Ascending aorta (tissue), 2 donors: ENCODE results near the gene AKAP13. TPM values are rescaled to one million over a fixed set of nuclear protein-coding genes. Genes with fewer than 3 reads are reported as not detected.

ENCODE experiments used
- DNase-seq, 2 donors: peaks; one replicate each; pipeline ENCODE4 v3.0.0-alpha.2; 2019; ENCODE audit warnings: low spot score in 2 of 2
- H3K27ac ChIP-seq, 2 donors: fragments of 200-600 bp; sonication (generic); one replicate each; pipeline ENCODE4 v1.5.1; 2016 to 2017; ENCODE audit warnings: mild to moderate bottlenecking in 1 of 2
- H3K27me3 ChIP-seq: fragments of 200-600 bp; sonication (generic); one replicate; pipeline ENCODE4 v1.5.1; 2017
- H3K36me3 ChIP-seq, 2 donors: fragments of 200-600 bp; sonication (generic); one replicate each; pipeline ENCODE4 v1.5.1; 2016
- H3K4me1 ChIP-seq, 2 donors: fragments of 200-600 bp; sonication (generic); one replicate each; pipeline ENCODE4 v1.5.1; 2016 to 2017; ENCODE audit warnings: mild to moderate bottlenecking in 1 of 2
- H3K4me3 ChIP-seq, 2 donors: fragments of 200-600 bp; sonication (generic); one replicate each; pipeline ENCODE4 v1.5.1; 2016 to 2017; ENCODE audit warnings: mild to moderate bottlenecking in 1 of 2
- H3K9me3 ChIP-seq, 2 donors: fragments of 200-600 bp; sonication (generic); one replicate each; pipeline ENCODE4 v1.5.1; 2016
- CTCF ChIP-seq, 3 experiments: fragments of 200-600 bp in 2 of 3; fragments of 450-650 bp in 1 of 3; sonication (generic) in 2 of 3; IDR thresholded peaks; one replicate each; pipeline ENCODE4 v1.5.1; 2016 to 2019; ENCODE audit warnings: antibody characterized with exemption in 3 of 3, mild to moderate bottlenecking in 1 of 3, moderate library complexity in 1 of 3
- intact Hi-C: fragments of 100-400 bp; cut with DNase I; formaldehyde crosslinking; loops from one replicate; pipeline ENCODE4 v1.15.1; 2023
- total RNA-seq: library from RNA; depleted of rRNA; stranded (reverse); fragments of >200 nt; gene quantifications from one replicate; pipeline ENCODE4 v1.1.0, GENCODE V29; 2016

The AKAP13 gene
- total RNA-seq, 1 donor from 2014 or later, result 74.3 TPM

- Histone ChIP-seq H3K4me3 (no peak overlapping the region), H3K36me3 (no peaks in the 10 kb centered on the region), H3K9me3 (no peaks in the 10 kb centered on the region), H3K27ac (no peak overlapping the region), H3K4me1 (peaks cover 3% of the 10 kb centered on the region in 2 donors), H3K27me3 (no peaks in the 10 kb centered on the region)
- intact Hi-C loops, result no loop called here
- DNase-seq, result no peak
- TF ChIP-seq CTCF (IDR thresholded peaks at IDR 0.05), result no peak
Measured at GRCh38 chr15:85475317-85475701, 94.9 kb downstream of the AKAP13 start.

GRCh38 chr15:85475711-85476110 lies 95.3 kb downstream of the AKAP13 start:
- Histone ChIP-seq H3K4me3 (no peak overlapping the region), H3K36me3 (no peaks in the 10 kb centered on the region), H3K27ac (no peak overlapping the region), H3K9me3 (no peaks in the 10 kb centered on the region), H3K4me1 (peaks cover 3% of the 10 kb centered on the region in 2 donors), H3K27me3 (no peaks in the 10 kb centered on the region)
- TF ChIP-seq CTCF (IDR thresholded peaks at IDR 0.05), result no peak
- DNase-seq, result no peak
- intact Hi-C loops, result no loop called here

GRCh38 chr15:85477061-85477460 lies 96.7 kb downstream of the AKAP13 start:
- no peak for TF ChIP-seq CTCF (IDR thresholded peaks at IDR 0.05)
- Histone ChIP-seq H3K4me3 (no peak overlapping the region), H3K27ac (no peak overlapping the region), H3K4me1 (peaks cover 3 to 4% of the 10 kb centered on the region in 2 donors), H3K9me3 (no peaks in the 10 kb centered on the region), H3K27me3 (no peaks in the 10 kb centered on the region), H3K36me3 (no peaks in the 10 kb centered on the region)
- intact Hi-C loops, result no loop called here
- DNase-seq, result no peak

GRCh38 chr15:85477730-85478129 lies 97.3 kb downstream of the AKAP13 start:
- no peaks in the 10 kb centered on the region for H3K36me3 ChIP-seq
- H3K9me3 ChIP-seq, result no peaks in the 10 kb centered on the region
- no peaks in the 10 kb centered on the region for H3K27me3 ChIP-seq
- DNase-seq, result no peak
- TF ChIP-seq CTCF (IDR thresholded peaks at IDR 0.05), result no peak
- no peak overlapping the region for H3K27ac ChIP-seq
- intact Hi-C loops, result no loop called here
- H3K4me1 ChIP-seq, result peaks cover 3 to 6% of the 10 kb centered on the region in 2 donors
- no peak overlapping the region for H3K4me3 ChIP-seq

- peaks cover 3 to 8% of the 10 kb centered on the region in 2 donors for H3K4me1 ChIP-seq
Measured at GRCh38 chr15:85479071-85479647, 98.8 kb downstream of the AKAP13 start.

More at GRCh38 chr15:85479071-85479647, 98.8 kb downstream of the AKAP13 start:
- H3K36me3 ChIP-seq, result no peaks in the 10 kb centered on the region
- H3K4me3 ChIP-seq, result no peak overlapping the region
- no peak overlapping the region for H3K27ac ChIP-seq
- no peak for TF ChIP-seq CTCF (IDR thresholded peaks at IDR 0.05)
- DNase-seq, result no peak
- intact Hi-C loops, result no loop called here
- no peaks in the 10 kb centered on the region for H3K9me3 ChIP-seq
- H3K27me3 ChIP-seq, result no peaks in the 10 kb centered on the region
